Stimulated activated CD8-positive, alpha-beta memory T cell treated with anti-CD3 and anti-CD28 coated beads, Interleukin-15, amount 100 ng/mL, for 1 hour (primary cell): ENCODE data around the gene TTYH3.

Experiments used
- DNase-seq: peaks from one replicate; pipeline ENCODE4 v3.0.0-alpha.2; 2020; ENCODE audit warnings: low read depth

Gene TTYH3

DNA sequence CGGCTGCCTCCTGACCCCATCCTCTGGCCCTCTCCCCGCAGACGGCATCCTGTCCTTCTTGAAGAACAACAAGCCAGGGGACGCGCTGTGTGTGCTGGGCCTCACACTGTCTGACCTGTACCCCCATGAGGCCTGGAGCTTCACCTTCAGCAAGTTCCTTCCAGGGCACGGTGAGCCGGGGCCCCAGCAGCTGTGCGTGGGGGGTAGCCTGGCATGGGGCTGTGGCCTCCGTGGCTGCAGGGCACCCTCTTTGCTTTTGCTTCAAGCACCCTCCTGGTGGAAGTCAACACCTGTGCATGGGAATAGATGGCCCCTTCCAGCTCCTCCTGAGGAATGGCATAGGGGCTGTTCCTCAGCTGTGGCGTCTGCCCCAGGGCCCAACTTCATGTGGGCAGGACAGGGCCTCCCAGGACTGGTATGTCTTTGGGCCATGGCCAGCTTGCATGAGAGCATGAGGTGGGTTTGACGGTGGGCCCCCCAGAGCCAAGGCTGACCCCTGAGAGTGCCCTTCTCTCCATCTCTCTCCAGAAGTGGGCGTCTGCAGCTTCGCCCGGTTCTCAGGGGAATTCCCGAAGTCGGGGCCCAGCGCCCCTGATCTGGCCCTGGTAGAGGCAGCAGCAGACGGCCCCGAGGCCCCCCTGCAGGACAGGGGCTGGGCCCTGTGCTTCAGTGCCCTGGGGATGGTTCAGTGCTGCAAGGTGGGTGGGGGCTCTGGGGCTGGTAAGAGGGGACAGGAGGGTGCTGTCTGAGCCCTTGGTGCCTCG lies 76.9 kb downstream of the TTYH3 start:
- DNase-seq: no peak

DNA sequence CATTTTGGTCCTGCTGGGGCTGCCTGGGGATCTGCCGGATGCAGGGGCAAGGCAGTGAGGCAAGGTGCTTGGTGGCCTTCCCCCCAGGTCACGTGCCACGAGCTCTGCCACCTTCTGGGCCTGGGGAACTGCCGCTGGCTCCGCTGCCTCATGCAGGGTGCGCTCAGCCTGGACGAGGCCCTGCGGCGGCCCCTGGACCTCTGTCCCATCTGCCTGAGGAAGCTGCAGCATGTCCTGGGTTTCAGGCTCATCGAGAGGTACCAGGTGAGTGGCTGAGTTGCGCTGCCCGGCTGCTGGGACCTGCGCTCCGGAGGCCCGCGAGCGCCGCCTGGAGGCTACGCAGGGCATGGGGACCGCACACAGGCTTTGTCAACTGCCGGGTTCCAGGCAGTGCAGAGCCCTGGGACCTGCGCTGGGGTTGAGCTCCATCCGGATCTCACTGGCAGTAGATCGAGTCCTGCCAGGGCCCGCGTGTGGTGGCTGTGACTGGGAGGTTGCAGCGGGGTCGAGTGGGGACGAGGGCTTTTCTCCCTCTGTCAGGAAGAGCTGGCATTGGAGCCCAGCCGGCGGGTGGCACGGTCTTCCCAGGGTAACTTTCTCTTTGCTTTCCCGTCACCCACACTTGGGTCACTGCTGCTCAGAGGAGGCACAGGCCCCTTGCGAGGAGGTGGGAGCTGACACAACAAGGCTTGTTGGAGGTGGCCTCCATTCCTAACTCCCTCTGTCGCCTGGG lies 77.9 kb downstream of the TTYH3 start:
- DNase-seq: peak; percentile 53

DNA sequence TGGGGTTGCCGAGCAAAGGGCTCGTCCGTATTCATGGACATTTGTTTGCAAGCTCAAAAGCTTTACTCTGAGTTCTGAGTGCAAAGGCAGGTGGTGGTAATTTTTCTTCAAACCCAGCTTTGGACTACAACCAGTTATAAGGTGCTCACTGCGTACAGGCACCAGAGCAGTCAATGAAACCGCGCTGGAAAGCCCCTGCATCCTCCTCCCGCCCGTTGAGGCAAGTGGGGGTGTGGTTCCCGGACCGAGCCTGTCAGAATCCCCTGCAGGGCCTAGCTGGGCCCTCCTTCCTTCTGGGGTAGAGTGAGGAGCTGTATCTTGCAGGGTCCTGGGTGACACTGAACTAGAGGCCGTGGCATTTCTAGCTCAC lies 78.5 kb downstream of the TTYH3 start:
- DNase-seq: no peak

DNA sequence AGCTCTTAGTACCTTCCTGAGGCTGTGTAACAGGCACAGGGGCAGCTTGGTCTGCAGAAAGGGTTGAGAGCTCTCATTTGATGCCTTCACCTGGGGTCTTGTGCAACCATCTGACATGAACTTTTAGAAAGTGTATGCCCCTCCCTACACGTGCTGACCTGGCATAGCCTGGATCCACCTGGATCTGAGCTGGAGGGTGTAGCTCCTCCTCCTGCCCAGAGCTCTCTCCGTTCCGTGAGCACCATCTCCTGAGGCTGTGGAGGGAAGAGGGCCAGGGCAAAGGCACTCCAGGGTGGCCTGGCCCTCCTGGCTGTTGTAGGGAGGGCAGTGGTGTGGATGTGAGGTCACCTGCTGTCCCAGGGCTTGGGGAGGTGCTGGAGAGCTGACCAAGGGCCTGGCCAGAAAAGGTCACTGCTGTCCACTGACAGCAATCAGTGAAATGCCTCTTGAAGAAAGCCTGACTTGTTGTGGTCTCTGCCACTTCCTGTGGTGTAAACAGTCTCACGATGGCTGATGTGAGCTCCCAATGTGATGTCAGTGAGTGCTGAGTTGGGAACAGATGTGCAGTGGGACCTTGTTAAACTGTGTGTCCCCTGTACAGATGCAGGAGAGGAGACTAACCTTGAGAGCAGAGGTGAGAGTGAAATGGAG lies 79.2 kb downstream of the TTYH3 start:
- DNase-seq: no peak

DNA sequence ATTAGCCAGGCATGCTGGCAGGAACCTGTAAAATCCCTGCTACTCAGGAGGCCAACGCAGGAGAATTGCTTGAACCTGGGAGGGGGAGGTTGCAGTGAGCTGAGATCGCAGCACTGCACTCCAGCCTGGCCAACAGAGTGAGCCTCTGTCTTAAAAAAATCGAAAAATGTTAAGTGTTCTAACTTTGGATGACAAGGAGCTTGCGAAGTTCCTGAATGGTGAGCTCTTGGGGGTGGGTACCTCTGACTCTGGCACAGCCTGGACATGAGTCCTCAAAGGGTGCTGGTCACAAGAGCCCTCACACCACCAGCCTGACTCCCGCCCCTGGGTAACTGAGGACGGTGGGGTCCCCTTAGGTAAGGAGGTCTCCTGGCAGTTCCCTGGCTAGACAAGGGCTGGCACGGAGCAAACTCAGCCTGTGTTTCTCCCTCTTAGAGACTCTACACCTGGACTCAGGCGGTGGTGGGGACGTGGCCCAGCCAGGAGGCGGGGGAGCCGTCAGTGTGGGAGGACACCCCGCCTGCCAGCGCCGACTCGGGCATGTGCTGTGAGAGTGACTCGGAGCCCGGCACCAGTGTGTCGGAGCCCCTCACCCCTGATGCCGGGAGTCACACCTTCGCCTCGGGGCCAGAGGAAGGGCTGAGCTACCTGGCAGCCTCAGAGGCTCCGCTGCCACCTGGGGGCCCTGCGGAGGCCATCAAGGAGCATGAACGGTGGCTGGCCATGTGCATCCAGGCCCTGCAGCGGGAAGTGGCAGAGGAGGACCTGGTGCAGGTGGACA lies 80.3 kb downstream of the TTYH3 start:
- DNase-seq: no peak

DNA sequence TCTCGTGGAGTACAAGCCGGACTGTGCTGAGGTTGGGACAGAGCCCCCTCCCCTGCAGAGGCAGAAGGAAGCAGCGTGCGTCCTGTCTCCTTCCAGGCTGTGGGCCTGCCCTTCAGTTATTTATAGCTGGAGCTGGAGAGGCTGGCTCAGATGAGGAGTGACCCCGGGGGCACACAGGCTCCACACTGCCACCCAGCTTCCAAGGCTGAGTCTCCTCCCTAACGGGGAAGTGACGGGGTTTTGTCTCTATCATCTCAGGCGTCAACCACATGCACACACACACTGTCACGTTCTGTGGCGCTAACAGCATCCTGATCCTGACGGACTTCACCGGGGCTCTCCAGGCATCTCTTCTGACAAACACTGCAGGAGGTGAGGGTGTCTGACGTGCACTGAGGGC lies 81.6 kb downstream of the TTYH3 start:
- no peak for DNase-seq

DNA sequence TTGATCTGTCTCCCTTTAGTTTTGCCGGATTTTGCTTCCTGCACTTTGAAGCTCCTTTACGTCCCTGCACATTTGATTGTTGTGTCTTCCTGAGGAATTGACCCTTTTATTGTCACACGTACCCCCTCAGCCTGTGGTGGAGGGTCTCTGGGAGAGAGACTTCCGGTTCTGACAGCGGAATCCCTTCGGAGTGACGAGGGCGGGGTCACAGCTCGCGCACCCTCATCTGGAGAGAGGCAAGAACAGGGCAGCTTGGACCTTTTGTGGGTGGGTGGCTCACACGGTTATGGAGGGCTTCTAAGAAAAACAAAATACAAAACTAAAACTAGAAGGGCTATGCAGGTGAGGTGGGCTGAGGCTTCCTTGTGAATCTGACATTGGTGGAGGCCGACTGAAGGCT lies 82.2 kb downstream of the TTYH3 start:
- no peak for DNase-seq
